Measurements from ENCODE around the gene RGS10.
A peak's percentile ranks its signal among the peaks of the same experiment; 100 is the strongest.
"Not testable (repeated sequence)": the region's sequence is repeated elsewhere in the genome, so short reads cannot be mapped to it uniquely, and the experiment has no call there.

Gene RGS10, protein sequence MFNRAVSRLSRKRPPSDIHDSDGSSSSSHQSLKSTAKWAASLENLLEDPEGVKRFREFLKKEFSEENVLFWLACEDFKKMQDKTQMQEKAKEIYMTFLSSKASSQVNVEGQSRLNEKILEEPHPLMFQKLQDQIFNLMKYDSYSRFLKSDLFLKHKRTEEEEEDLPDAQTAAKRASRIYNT

GRCh38 chr10:119542357-119542987 lies at the start of gene RGS10:
RGS10 (minus strand) TSS chr10:119542719; CDS start chr10:119542638, 81 bp downstream.
- peak; percentile 91 for DNase-seq

- no peak for DNase-seq
These were observed 45.6 kb upstream of the RGS10 start for GRCh38 chr10:119588071-119588470.

- DNase-seq = no peak
These were observed 35.8 kb upstream of the RGS10 start for GRCh38 chr10:119578355-119578754.

GRCh38 chr10:119575991-119576390 lies 33.5 kb upstream of the RGS10 start:
- DNase-seq = no peak

DNA sequence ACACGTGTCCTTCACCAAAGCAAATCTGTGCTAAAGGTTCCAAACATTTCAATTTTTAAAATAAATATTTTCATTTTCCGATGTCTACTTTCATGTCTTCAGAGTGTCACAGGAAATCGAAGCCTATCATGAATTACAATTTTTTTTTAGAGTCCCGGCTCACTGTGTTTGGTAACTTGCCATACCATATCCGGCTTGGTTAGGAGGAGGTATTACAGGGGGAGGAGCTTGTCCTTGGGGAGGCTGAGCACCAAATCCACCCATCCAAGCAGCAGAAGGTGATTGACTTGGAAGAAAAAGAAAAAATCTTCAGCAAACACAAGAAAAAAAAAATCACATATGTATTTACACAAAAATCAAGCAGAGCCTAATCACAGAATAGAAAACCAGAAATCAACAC lies 33.0 kb upstream of the RGS10 start:
- DNase-seq = no peak

DNA sequence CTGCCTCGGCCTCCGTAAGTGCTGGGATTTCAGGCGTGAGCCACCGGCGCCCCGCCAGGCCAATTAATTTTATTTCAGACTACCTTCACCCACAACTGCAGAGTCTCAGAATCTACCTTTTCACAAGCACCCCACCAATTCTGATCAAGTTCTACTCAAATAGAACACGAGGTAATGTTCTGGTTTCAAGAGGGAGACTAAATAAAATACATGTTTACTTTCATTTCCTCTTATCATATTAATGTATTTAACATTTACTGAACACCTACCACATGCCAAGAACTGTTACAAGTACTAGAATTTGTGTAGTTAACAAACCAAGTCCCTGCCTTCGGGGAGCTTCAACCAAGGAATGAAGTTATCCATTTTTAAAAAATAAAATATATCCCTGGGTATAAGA lies 25.5 kb upstream of the RGS10 start:
- no peak for DNase-seq

DNA sequence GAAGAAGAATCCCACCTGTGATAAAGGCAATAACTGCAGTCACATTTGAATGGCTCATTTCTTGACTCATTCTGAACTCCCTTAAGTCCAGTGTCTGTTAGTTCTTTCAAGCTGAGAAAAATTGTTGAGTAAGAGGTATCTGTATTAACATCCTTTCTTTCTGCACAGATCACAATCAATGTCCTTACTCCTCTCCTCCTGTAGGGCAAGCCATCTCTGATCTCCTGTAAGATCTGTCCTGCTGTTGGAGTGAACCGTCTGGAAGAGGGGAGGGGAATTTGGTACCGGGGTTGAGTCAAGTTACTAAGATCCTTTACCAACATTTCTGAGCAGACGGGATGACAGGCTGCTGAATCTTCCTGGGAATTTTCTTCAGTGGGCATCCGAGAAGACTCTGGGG lies 19.6 kb upstream of the RGS10 start:
- DNase-seq = no peak

DNA sequence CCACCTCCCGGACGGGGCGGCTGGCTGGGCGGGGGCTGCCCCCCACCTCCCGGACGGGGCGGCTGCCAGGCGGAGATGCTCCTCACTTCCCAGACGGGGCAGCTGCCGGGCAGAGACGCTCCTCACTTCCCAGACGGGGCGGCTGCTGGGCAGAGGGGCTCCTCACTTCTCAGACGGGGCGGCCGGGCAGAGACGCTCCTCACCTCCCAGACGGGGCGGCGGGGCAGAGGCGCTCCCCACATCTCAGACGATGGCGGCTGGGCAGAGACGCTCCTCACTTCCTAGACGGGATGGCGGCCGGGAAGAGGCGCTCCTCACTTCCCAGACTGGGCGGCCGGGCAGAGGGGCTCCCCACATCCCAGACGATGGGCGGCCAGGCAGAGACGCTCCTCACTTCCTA lies 17.0 kb upstream of the RGS10 start:
- not testable (repeated sequence) for DNase-seq

- not testable (repeated sequence) for DNase-seq
These were observed 13.6 kb upstream of the RGS10 start for GRCh38 chr10:119556081-119556480.

DNA sequence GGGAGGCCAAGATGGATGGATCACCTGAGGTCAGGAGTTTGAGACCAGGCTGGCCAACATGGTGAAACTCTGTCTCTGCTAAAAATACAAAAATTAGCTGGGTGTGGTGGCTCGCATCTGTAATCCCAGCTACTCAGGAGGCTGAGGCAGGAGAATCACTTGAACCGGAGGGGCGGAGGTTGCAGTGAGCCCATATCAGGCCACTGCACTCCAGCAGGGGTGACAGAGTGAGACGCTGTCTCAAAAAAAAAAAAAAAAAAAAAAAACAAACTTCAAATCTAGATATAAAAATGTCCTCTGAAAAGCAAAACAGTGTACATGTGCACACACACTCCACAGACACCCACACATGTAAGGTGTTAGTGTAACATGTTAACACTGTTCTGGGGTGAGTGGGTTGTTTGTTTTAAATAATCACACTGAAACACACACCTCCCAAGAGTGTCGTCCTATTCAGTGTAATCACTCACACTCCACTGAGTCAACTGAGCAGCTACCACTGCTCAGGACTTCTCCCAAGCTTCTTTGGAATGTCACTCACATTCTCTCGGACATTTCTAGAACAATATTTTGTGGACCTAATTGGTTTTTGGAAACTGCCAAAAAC lies 12.8 kb upstream of the RGS10 start:
- no peak for DNase-seq

- no peak for DNase-seq
These were observed 8.3 kb upstream of the RGS10 start for GRCh38 chr10:119550827-119551226.

DNA sequence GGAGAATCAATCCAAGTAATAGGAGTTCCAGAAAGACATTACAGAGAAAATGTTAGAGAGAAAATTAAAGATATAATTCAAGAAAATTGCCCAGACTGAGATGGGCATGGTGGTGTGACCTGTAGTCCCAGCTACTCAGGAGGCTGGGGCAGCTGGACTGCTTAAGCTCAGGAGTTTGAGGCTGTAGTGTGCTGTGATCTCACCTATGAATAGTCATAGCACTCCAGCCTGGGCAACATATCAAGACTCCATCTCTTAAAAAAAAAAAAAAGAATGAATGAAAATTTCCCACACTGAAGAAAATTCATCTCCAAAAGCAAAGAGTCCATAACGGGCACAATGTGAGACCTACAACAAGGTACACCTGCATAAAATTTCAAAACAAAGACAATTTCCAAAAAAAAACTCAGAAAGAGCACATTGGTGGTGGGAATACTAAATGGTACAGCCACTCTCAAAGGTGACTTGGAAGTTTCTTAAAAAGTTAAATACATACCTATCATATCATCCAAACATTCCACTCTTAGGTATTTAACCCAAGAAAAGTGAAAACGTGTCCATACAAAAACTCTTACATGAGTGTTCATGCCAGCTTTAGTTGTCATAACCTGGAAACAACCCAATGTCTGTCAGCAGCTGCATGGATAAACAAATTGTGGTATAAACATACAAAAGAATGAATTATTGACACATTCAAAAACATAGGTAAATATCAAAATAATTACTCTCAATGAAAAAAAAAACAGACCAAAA lies 6.9 kb upstream of the RGS10 start:
- no peak for DNase-seq

DNA sequence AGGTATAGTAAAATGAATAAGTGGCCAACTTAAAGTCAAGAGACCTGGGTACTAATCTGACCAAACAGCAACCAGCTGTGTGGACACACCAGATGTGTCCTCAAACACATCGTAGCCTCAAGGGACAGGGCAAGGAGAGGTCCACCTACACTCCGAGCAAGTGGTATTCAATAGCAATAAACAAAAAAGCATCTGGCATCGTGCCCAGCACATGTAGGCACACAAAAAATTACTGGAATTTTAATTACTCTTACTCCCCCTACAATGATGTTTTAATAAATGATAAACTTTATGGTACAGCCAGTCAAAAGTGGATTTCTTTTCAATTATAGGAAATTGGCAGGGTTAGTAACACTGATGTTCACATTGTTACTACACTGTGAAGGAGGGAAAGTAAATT lies 3.5 kb upstream of the RGS10 start:
- no peak for DNase-seq

DNA sequence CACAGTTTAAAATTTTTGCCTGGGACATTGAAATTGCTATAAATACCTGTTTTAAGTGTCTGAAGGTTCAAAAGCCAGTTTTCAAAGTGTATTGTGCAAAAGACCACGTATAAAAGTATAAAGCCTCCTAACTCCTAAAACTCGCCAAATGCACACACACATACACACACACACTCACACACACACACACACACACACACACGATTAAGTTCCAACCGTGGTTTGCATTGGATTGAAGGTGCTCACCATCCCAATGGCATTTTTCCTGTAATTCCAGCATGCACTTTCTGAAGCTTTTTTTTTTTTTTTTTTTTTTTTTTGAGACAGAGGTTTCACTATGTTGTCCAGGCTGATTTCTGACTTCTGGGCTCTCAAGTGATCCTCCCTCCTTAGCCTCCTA lies 2.8 kb upstream of the RGS10 start:
- no peak for DNase-seq

DNA sequence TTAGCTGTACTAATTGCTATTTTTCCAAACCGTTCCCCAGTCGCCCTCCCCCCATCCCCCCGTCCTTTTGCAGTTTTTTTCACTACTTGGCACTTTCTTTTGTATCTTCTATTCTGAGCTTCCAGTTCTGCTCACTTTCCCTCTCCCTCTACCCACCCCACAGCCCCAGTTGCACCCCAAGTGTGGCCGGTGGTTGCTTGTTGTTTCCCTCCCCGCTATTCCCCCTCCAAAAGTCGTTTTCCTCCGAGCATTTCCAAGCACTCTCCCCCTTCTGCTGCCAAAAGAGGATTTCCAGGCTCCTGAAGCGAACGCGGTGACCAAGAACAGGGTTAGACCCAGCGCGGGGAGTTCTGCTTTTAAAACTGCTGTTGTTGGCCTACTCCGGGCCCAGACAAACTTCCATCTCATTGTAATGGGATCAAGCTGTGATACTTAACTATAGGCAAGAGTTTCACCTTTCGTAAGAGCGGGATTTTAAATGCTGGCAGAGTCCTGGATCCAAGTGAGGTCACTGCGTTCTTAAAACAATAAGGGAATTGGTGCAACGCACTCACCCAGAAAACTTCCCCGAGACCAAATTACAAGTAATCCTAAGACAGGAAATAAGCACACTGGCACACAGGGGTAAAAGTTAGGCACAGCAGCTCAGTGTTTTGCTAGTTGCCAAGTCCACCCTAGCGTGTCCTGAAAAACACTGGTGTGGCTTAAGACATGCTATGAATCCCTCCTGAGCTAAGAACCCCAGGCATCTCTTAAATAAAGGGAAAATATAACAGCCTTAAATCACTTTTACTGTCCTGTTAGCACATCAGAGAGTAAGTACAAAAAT lies 1.5 kb upstream of the RGS10 start:
- no peak for DNase-seq

- DNase-seq = peak; percentile 72
These were observed 682 bp upstream of the RGS10 start for GRCh38 chr10:119542988-119543813.

DNA sequence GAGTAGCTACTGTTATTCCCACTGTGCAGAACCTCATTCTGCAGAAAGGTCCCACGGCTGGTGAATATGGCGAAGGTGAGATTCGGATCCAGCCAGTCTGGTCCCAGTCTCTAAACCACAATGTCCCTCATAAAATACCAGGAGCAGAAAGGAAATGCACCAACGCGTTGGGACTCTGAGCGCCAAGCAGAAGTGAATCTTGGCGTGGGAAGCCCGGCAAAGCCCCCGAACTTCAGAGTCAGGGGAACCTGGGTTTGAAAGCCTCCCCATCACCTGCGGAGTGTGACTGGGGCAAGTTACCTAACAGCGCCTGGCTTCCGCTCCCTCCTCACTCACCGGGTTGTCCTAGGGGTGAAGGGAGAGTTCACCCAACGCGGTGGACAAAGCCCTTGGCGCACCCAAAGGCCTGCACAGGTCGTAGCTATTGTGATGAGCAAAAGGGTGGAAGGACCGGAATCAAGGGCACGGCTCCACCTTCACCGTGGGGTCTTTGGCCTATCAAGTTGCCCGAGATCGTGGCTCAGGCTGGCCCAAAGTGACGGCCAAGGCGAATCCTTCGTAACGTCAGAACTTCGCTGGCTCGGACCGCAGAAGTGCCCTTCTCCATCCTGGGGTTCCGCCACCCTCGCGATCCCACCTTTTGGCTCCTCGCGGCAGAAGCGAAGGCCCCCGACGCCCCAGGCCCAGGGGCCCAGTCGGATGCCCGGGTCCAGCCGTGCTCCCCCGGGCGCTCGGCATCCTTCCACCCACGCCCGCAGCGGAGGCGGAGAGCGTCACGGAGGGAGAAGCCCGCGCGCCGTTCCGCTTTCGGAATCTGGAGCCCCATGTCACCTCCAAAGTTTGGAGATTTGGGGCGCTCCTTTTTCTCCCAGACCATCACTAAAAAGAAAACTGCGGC lies 811 bp downstream of the RGS10 start:
- peak; percentile 79 for DNase-seq

GRCh38 chr10:119541046-119541445 lies 1.5 kb downstream of the RGS10 start:
- DNase-seq = no peak

DNA sequence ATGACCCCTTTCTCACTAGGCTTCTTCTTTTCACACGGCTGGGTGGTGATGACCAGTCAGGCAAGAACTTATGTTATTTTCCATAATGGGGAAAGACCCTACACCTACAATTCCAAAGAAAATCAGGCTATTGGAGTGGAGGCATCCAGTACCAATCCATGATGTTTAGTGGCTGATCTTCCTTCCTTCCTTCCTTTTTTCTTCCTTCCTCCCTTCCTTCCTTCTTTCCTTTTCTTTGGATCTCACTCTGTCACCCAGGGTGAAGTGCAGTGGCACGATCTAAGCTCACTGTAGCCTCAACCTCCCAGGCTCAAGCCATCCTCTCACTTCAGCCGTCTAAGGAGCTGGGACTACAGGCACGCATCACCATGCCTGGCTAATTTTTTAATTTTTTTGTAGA lies 2.5 kb downstream of the RGS10 start:
- no peak for DNase-seq

GRCh38 chr10:119539359-119539825 lies 3.1 kb downstream of the RGS10 start:
- DNase-seq = no peak
